ENCODE results near the gene SH3GL3.

Gene SH3GL3

DNA sequence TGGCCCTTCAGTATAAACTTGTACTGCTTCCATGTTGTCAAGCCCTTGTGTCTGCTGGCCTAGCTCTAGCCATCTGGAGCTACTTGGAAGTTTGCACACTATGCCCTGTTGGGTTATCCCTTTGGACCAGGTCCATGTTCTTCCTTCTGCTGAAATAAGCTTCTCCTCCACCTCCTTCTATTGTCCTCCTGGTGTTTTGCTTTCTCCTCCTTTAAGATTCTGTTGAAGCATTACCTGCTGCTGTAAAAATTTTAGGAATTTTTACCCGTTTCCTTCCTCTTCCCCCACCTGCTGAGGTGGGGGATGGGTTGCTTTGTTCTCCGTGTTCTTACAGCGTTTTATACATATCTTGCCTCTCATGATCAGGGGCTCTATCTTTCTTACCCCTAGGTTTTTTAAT is 51.7 kb downstream of the SH3GL3 start:
- TF ChIP-seq, protein P1, sequence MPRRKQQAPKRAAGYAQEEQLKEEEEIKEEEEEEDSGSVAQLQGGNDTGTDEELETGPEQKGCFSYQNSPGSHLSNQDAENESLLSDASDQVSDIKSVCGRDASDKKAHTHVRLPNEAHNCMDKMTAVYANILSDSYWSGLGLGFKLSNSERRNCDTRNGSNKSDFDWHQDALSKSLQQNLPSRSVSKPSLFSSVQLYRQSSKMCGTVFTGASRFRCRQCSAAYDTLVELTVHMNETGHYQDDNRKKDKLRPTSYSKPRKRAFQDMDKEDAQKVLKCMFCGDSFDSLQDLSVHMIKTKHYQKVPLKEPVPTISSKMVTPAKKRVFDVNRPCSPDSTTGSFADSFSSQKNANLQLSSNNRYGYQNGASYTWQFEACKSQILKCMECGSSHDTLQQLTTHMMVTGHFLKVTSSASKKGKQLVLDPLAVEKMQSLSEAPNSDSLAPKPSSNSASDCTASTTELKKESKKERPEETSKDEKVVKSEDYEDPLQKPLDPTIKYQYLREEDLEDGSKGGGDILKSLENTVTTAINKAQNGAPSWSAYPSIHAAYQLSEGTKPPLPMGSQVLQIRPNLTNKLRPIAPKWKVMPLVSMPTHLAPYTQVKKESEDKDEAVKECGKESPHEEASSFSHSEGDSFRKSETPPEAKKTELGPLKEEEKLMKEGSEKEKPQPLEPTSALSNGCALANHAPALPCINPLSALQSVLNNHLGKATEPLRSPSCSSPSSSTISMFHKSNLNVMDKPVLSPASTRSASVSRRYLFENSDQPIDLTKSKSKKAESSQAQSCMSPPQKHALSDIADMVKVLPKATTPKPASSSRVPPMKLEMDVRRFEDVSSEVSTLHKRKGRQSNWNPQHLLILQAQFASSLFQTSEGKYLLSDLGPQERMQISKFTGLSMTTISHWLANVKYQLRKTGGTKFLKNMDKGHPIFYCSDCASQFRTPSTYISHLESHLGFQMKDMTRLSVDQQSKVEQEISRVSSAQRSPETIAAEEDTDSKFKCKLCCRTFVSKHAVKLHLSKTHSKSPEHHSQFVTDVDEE (CRISPR knock-in tag; IDR thresholded peaks at IDR 0.05), result no peak
- TF ChIP-seq ESRRG (CRISPR knock-in tag; IDR thresholded peaks at IDR 0.05) (no peak), PPARA (CRISPR knock-in tag; IDR thresholded peaks at IDR 0.05; ENCODE audit: borderline replicate concordance) (no peak), TOX (CRISPR knock-in tag; IDR thresholded peaks at IDR 0.05; ENCODE audit: borderline replicate concordance) (no peak), TCF4 (CRISPR knock-in tag; IDR thresholded peaks at IDR 0.05; ENCODE audit: borderline replicate concordance) (no peak), BACH2 (CRISPR knock-in tag; IDR thresholded peaks at IDR 0.05; ENCODE audit: borderline replicate concordance) (no peak), ZFP3 (CRISPR knock-in tag; IDR thresholded peaks at IDR 0.05) (no peak), CSDC2 (CRISPR knock-in tag; IDR thresholded peaks at IDR 0.05) (no peak)
- TF ChIP-seq, protein P2, sequence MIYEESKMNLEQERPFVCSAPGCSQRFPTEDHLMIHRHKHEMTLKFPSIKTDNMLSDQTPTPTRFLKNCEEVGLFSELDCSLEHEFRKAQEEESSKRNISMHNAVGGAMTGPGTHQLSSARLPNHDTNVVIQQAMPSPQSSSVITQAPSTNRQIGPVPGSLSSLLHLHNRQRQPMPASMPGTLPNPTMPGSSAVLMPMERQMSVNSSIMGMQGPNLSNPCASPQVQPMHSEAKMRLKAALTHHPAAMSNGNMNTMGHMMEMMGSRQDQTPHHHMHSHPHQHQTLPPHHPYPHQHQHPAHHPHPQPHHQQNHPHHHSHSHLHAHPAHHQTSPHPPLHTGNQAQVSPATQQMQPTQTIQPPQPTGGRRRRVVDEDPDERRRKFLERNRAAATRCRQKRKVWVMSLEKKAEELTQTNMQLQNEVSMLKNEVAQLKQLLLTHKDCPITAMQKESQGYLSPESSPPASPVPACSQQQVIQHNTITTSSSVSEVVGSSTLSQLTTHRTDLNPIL (CRISPR knock-in tag; IDR thresholded peaks at IDR 0.05; ENCODE audit: low read depth), result no peak
- TF ChIP-seq, protein P3, sequence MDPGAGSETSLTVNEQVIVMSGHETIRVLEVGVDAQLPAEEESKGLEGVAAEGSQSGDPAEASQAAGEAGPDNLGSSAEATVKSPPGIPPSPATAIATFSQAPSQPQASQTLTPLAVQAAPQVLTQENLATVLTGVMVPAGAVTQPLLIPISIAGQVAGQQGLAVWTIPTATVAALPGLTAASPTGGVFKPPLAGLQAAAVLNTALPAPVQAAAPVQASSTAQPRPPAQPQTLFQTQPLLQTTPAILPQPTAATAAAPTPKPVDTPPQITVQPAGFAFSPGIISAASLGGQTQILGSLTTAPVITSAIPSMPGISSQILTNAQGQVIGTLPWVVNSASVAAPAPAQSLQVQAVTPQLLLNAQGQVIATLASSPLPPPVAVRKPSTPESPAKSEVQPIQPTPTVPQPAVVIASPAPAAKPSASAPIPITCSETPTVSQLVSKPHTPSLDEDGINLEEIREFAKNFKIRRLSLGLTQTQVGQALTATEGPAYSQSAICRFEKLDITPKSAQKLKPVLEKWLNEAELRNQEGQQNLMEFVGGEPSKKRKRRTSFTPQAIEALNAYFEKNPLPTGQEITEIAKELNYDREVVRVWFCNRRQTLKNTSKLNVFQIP (CRISPR knock-in tag; IDR thresholded peaks at IDR 0.05; ENCODE audit: borderline replicate concordance, low read depth), result no peak
- ATAC-seq, result no peak

DNA sequence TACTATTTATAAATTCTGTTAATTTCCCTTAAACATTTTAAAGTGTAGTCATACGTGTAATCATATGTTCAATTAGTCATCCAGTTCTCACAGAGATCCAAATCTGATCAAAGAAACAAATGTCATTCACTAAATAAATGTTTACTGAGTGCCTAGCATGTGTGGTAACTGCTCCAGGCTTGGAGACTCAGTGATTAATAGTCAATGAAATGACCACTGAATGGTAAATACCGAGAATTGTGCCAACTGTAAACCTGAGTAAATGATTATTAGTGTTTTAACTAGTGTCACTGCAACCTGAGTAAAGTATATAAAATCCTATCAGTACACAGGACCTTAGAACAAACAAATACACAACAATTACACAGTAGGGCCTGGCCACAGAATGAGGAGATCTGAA is 52.3 kb downstream of the SH3GL3 start:
- ATAC-seq, result no peak
- TF ChIP-seq ZC3H10 (CRISPR knock-in tag; IDR thresholded peaks at IDR 0.05), result no peak
- no peak for TF ChIP-seq ARNTL (CRISPR knock-in tag; IDR thresholded peaks at IDR 0.05; ENCODE audit: borderline replicate concordance, low read depth)
- TF ChIP-seq ZFP3 (CRISPR knock-in tag; IDR thresholded peaks at IDR 0.05), result no peak
- TF ChIP-seq SNAI2 (CRISPR knock-in tag; IDR thresholded peaks at IDR 0.05), result no peak
- TF ChIP-seq BACH2 (CRISPR knock-in tag; IDR thresholded peaks at IDR 0.05; ENCODE audit: borderline replicate concordance), result no peak
- no peak for TF ChIP-seq TCF4 (CRISPR knock-in tag; IDR thresholded peaks at IDR 0.05; ENCODE audit: borderline replicate concordance)
- TF ChIP-seq ESRRG (CRISPR knock-in tag; IDR thresholded peaks at IDR 0.05), result no peak
- no peak for TF ChIP-seq RARB (CRISPR knock-in tag; IDR thresholded peaks at IDR 0.05)
- TF ChIP-seq, protein P2 (CRISPR knock-in tag; IDR thresholded peaks at IDR 0.05; ENCODE audit: low read depth), result no peak

DNA sequence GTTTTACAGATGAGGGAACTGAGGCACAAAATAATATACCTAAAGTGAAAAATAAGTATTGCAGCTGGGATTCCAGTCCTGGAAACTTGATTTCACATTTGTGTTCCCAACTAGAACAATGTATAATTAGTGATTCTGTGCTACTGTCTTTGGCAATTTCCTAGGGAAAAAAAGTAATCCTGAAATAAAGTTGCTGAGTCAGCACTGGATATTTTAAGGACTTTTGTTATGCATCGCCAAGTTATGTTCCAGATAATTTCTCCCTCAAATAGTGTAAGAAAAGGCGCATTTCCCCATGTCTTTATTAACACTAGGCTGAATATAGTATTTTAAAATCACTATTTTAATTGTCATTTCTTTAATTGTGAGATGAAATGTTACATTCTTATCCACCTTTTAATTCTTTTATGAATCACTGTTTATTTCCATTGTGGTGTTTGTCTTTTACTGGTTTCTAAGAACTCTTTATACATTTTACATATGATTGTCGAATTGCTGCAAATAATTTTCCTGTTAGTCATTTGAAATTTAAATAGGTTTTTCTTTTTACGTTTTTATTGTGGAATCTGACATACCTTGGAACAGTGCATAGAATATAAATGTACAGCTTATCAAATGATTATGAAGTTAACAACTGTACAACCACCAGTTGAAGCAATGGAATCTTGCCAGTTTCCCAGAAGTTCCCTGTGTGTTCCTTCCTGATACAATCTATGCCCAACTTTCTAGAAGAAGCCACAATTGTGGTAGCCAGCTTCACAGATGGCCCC is 56.6 kb downstream of the SH3GL3 start:
- TF ChIP-seq ZNF8 (CRISPR knock-in tag; IDR thresholded peaks at IDR 0.05) (no peak), RARB (CRISPR knock-in tag; IDR thresholded peaks at IDR 0.05) (no peak), ZFP30 (CRISPR knock-in tag; IDR thresholded peaks at IDR 0.05) (no peak), SNAI2 (CRISPR knock-in tag; IDR thresholded peaks at IDR 0.05) (no peak), ARNTL (CRISPR knock-in tag; IDR thresholded peaks at IDR 0.05; ENCODE audit: borderline replicate concordance, low read depth) (no peak), CSDC2 (CRISPR knock-in tag; IDR thresholded peaks at IDR 0.05) (no peak), ZNF70 (CRISPR knock-in tag; IDR thresholded peaks at IDR 0.05) (no peak), TOX (CRISPR knock-in tag; IDR thresholded peaks at IDR 0.05; ENCODE audit: borderline replicate concordance) (no peak), ZC3H10 (CRISPR knock-in tag; IDR thresholded peaks at IDR 0.05) (no peak), OSR1 (CRISPR knock-in tag; IDR thresholded peaks at IDR 0.05) (no peak)
- TF ChIP-seq, protein P4, sequence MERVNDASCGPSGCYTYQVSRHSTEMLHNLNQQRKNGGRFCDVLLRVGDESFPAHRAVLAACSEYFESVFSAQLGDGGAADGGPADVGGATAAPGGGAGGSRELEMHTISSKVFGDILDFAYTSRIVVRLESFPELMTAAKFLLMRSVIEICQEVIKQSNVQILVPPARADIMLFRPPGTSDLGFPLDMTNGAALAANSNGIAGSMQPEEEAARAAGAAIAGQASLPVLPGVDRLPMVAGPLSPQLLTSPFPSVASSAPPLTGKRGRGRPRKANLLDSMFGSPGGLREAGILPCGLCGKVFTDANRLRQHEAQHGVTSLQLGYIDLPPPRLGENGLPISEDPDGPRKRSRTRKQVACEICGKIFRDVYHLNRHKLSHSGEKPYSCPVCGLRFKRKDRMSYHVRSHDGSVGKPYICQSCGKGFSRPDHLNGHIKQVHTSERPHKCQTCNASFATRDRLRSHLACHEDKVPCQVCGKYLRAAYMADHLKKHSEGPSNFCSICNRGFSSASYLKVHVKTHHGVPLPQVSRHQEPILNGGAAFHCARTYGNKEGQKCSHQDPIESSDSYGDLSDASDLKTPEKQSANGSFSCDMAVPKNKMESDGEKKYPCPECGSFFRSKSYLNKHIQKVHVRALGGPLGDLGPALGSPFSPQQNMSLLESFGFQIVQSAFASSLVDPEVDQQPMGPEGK (CRISPR knock-in tag; IDR thresholded peaks at IDR 0.05; ENCODE audit: borderline replicate concordance), result no peak
- ATAC-seq, result no peak
